OCI-LY3 (cell line): ENCODE data around the gene ANKS1A.

ENCODE experiments used
- H2AFZ ChIP-seq: fragments of 200-600, 300-600 bp; shearing (Covaris generic); 2 replicates; pipeline ENCODE4 v1.6.0; 2014; ENCODE audit warnings: antibody characterized with exemption, low read depth, low read length
- H3K27ac ChIP-seq: fragments of 200-600, 300-600 bp; sonication (generic); 2 replicates; pipeline ENCODE4 v1.5.1; 2014; ENCODE audit warnings: mild to moderate bottlenecking, low read length, moderate library complexity, mixed read lengths
- H3K27me3 ChIP-seq: fragments of 200-600, 300-600 bp; sonication (generic); 2 replicates; pipeline ENCODE4 v1.6.1; 2014; ENCODE audit warnings: low read depth, low read length, mixed read lengths
- H3K36me3 ChIP-seq: fragments of 200-600, 300-600 bp; sonication (generic); replicated peaks from 2 replicates; pipeline ENCODE3; 2014; ENCODE audit warnings: low read depth, low read length, mixed read lengths
- H3K4me1 ChIP-seq: fragments of 300-600, 200-600 bp; sonication (generic); 2 replicates; pipeline ENCODE4 v1.6.1; 2014; ENCODE audit warnings: low read length, mixed read lengths
- H3K4me2 ChIP-seq: fragments of 200-600, 300-600 bp; sonication (generic); 2 replicates; pipeline ENCODE4 v1.6.1; 2014; ENCODE audit warnings: low read length, mixed read lengths
- H3K4me3 ChIP-seq: fragments of 300-600, 200-600 bp; sonication (generic); 2 replicates; pipeline ENCODE4 v1.5.1; 2014; ENCODE audit warnings: antibody characterized with exemption, mild to moderate bottlenecking, low read length, moderate library complexity
- H3K79me2 ChIP-seq: fragments of 300-600, 200-600 bp; shearing (Covaris generic); 2 replicates; pipeline ENCODE4 v1.6.1; 2014; ENCODE audit warnings: mild to moderate bottlenecking, low read length, mixed read lengths
- H3K9ac ChIP-seq: fragments of 300-600, 200-600 bp; shearing (Covaris generic); 2 replicates; pipeline ENCODE4 v1.6.0; 2014; ENCODE audit warnings: mild to moderate bottlenecking, low read length, moderate library complexity
- H3K9me3 ChIP-seq: fragments of 200-600, 300-600 bp; shearing (Covaris generic); 2 replicates; pipeline ENCODE4 v1.6.1; 2014; ENCODE audit warnings: low read length, mixed read lengths; ENCODE audit not compliant: insufficient read depth
- H4K20me1 ChIP-seq: fragments of 200-600, 300-600 bp; sonication (generic); 2 replicates; pipeline ENCODE4 v1.6.1; 2016; ENCODE audit warnings: low read length, mixed read lengths; ENCODE audit not compliant: insufficient read depth
- CTCF ChIP-seq: fragments of 200-600, 300-600 bp; sonication (generic); IDR thresholded peaks from 2 replicates; pipeline ENCODE4 v1.5.1; 2014; ENCODE audit warnings: antibody characterized with exemption, low read length, low read depth
- EZH2phosphoT487 ChIP-seq: fragments of 200-600 bp; shearing (Covaris generic); IDR thresholded peaks from 2 replicates; pipeline ENCODE4 v1.6.1; 2018; ENCODE audit warnings: antibody characterized with exemption, mixed run types, low read depth

ANKS1A gene

GRCh38 chr6:34908194-34908593 lies 19.1 kb downstream of the ANKS1A start:
- no peak overlapping the region for H2AFZ ChIP-seq
- H4K20me1 ChIP-seq, result no peaks in the 10 kb centered on the region
- H3K4me3 ChIP-seq, result no peak overlapping the region
- H3K79me2 ChIP-seq, result no peaks in the 10 kb centered on the region; the same call in 1 of the 2 replicates
- H3K36me3 ChIP-seq, result no peaks in the 10 kb centered on the region
- H3K27ac ChIP-seq, result no peak overlapping the region
- H3K4me1 ChIP-seq, result peaks cover 8% of the 10 kb centered on the region
- TF ChIP-seq EZH2phosphoT487 (no peak), CTCF (no peak)
- H3K27me3 ChIP-seq, result no peaks in the 10 kb centered on the region
- no peaks in the 10 kb centered on the region for H3K9me3 ChIP-seq
- no peak overlapping the region for H3K4me2 ChIP-seq
- H3K9ac ChIP-seq, result no peak overlapping the region

- no peak overlapping the region for H2AFZ ChIP-seq
- H3K9ac ChIP-seq, result no peak overlapping the region
- no peaks in the 10 kb centered on the region for H3K27me3 ChIP-seq
- no peaks in the 10 kb centered on the region; the same call in 1 of the 2 replicates for H3K79me2 ChIP-seq
- H3K4me1 ChIP-seq, result peaks cover 8% of the 10 kb centered on the region
- H3K4me3 ChIP-seq, result no peak overlapping the region
- H3K4me2 ChIP-seq, result no peak overlapping the region
- no peak overlapping the region for H3K27ac ChIP-seq
- H3K36me3 ChIP-seq, result no peaks in the 10 kb centered on the region
- no peaks in the 10 kb centered on the region for H3K9me3 ChIP-seq
- TF ChIP-seq EZH2phosphoT487 (no peak), CTCF (no peak)
- no peaks in the 10 kb centered on the region for H4K20me1 ChIP-seq
Measured at GRCh38 chr6:34909320-34909883, 20.3 kb downstream of the ANKS1A start.

- H3K36me3 ChIP-seq, result no peaks in the 10 kb centered on the region
- TF ChIP-seq CTCF (no peak), EZH2phosphoT487 (no peak)
- no peaks in the 10 kb centered on the region for H3K27me3 ChIP-seq
- no peak overlapping the region for H2AFZ ChIP-seq
- no peak overlapping the region for H3K4me3 ChIP-seq
- H3K4me1 ChIP-seq, result peaks cover 8% of the 10 kb centered on the region
- no peak overlapping the region for H3K27ac ChIP-seq
- H3K9ac ChIP-seq, result no peak overlapping the region
- no peaks in the 10 kb centered on the region; the same call in 1 of the 2 replicates for H3K79me2 ChIP-seq
- no peaks in the 10 kb centered on the region for H3K9me3 ChIP-seq
- H3K4me2 ChIP-seq, result no peak overlapping the region
- H4K20me1 ChIP-seq, result no peaks in the 10 kb centered on the region
Measured at GRCh38 chr6:34911822-34912221, 22.8 kb downstream of the ANKS1A start.

- no peak overlapping the region for H2AFZ ChIP-seq
- H3K27ac ChIP-seq, result no peak overlapping the region
- no peaks in the 10 kb centered on the region; the same call in 1 of the 2 replicates for H3K79me2 ChIP-seq
- H3K4me1 ChIP-seq, result peaks cover 14% of the 10 kb centered on the region
- H3K4me3 ChIP-seq, result no peak overlapping the region
- TF ChIP-seq CTCF, result no peak
- TF ChIP-seq EZH2phosphoT487, result no peak
- H4K20me1 ChIP-seq, result no peaks in the 10 kb centered on the region
- H3K27me3 ChIP-seq, result no peaks in the 10 kb centered on the region
- H3K4me2 ChIP-seq, result 0 out of 2 replicates have a peak overlapping the region, but pooled peaks have one; percentile 3
- H3K9ac ChIP-seq, result no peak overlapping the region
- no peaks in the 10 kb centered on the region for H3K9me3 ChIP-seq
- no peaks in the 10 kb centered on the region for H3K36me3 ChIP-seq
Measured at GRCh38 chr6:34912715-34913464, 23.8 kb downstream of the ANKS1A start.
